AG08396 (cell line): ENCODE measurements around the gene SEPTIN7.
A peak's percentile ranks its signal among the peaks of the same experiment; 100 is the strongest.

ENCODE experiments used
- DNase-seq: peaks from one replicate; pipeline ENCODE4 v3.0.0; 2012; ENCODE audit warnings: low spot score, mixed read lengths

The SEPTIN7 gene

DNA sequence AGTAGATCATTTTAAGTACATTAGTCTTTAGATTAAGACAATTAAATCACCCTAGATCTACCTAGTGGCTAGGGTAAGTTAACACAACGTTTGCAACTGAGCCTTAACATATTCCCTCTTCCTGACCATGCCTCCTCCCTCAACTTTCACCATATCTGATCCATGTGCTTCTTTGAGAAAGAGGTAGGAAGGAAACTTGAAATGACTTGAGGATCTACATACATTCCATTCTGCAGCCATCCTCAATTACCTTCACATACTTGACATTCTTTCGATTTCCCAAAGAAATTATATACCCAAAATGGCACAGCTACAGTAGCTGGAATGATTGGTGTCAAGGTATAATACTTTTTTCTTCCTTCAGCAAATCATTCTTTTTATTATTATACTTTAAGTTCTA lies 12.9 kb upstream of the SEPTIN7 start:
- DNase-seq = no peak

DNA sequence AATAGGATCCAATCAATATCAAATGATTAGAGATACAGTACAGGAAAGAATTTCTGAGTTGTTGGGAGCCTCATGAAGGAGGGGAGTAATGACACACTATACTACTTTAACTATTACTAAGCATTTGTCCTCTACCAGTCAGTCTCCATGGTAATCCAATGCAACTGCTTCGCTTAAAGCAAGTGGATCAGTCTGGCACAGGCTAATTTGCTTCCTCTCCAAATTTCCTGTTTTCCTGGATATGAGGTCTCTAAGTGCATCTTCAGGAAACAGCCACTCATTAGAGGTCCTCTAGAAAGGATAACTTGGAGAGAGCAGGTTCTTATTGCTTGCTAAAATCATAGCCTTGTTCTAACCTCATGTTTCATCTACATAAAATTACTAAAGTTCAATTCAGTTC lies 8.4 kb upstream of the SEPTIN7 start:
- no peak for DNase-seq

DNA sequence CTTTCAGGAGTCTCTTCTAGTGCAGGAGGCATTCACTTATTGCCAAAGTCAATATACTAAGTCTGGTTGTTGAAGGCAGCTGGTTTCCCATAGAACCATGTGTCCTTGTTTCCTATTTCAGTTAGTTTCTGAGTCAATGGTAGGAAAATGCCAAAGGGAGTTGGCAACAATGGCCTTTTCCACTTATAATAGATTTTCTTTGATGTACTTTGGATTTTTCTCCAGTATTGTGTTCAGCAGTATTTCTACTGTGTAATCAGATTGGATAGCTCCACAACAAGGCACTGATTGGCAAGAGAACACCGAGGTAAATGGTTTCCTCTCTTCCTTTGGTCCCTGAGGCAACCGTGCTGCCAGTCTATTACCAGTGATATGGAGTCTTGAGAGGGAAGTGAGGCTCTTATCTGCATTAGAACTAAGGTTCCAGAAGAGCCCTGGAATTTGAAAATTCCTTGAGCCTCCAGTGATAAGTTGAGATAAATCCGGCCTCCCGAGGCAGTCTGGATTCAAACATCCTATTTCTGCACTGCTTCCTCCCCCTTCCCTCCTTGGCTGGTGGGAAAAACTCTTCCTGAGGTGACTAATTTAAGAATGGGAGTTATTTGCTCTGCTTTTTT lies 7.9 kb upstream of the SEPTIN7 start:
- DNase-seq = no peak

DNA sequence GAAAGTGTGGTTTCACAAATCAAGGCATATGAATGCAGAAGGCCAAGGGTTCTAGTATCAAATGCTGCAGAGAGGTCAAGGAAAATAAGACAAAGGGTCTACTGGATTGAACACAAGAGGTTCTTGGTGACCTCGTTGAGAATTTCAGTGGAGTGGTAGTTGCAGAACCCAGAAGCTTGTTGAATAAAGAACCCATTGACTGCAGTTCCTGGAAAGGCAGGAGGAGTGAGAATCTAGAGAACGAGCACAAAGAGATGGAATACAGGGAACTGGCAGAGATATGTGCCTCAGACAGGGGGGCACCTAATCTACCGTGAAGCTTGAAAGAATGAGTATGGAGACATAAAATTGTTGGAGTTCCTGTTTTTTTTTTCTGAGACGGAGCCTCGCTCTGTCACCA lies 3.5 kb upstream of the SEPTIN7 start:
- DNase-seq = no peak

DNA sequence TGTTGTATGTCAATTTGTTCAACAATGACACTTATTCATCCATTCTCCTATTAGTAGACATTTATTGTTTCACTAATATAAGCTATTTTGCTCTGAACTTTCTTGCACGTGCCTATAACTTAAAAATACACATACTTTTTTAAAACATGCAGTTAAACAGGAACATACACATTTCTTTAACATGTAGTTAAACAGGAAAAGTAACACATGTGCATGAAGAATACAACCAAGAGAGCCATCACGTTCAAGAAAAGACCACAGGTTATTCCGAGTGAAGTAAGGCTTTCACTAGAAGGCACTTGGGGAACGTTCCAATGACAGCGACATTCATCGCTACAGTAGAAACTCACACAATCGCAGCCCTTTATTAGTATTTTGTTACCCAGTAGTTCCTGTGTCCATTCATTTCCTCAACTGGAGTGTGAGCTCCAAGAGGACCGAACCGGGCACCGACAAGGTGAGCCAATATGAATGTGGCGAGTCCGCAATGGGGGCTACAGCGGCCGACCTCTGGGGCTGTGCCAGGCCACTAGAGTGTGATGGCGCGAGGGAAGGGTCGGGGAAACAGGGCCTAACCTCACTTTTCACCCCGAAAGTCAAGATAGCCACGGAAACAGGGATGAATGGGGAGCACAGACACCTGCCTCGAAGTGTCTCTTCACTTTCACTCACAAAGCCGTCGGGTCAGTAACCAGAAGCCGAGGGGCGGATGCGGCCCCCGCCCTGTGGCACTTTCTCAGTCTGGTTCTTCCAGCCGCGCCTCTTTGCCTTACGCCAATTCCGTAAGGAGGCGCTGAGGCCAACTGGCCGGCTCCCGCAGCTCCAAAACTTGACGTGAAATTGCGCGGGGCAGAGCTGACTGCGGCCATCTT lies 775 bp upstream of the SEPTIN7 start:
- peak; percentile 76 for DNase-seq

DNA sequence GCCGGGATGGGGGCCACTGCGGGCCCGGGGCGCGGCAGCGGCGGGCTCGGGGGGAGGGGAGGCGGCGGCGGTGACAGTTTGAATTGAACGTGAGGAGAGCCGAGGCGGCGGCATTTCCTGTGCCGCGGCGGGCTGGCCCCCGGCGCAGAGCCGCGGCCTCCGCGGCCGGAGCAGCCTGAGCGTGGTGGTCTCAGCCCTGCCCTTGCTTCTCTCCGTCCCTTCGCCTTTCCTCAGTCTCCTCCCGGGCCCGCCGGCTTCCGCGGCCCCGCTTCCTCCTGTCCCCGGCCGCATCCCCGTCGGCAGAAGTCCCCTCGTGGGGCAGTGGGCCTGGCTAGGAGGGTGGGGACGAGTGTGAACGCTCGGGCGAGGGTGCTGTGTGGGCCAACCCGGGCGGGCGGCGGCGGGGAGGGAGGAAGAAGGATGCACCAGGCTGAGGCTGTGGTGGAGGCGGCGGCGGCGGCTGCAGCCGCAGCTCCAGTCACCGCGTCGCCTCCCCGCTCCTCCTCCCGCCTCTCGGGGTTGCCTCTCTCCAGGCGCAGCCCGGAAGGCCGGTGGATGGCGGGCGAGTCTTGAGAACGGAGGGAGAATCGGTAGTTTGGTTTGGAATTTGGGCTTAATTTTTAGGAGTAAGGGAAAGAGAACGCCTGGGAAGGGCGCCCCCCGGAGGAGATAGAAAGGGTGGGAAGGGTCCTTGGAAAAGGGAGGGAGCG lies 690 bp downstream of the SEPTIN7 start:
- DNase-seq = peak; percentile 67

DNA sequence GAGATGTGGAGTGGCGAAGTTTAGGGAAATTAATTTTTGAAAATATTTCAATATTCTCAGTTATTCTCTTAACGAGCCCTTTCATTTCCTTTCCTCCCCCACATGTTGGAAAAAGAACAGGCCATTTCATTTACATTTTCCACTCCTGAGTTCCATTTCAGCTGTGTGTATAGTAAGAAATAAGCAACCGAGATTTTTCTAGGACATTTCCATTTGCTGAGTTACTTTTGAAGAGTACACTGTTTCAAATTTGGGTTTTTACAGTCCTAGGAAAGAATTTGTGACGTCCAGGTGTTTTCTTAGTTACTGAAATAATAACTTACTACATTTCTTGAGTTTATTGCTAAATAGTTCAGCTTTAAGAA lies 1.2 kb downstream of the SEPTIN7 start:
- no peak for DNase-seq

DNA sequence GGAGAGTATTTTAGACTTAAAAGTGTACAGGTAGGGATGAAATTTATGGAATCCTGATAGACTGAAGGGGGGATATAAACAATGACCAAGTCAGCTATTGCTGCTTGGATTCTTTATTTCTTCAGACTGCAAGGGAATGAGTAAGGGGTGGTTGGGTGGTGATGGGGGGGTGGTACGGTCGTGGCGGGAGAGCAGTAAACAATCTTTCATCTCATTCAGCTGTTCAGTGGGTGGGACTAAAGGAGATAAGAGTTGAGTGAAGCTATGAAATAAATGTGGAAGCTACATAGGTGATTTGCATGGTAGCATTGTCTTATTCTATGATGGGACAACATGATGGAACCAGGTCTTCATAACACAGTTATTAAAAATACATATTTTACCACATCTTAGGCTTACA lies 1.8 kb downstream of the SEPTIN7 start:
- DNase-seq = peak; percentile 8

DNA sequence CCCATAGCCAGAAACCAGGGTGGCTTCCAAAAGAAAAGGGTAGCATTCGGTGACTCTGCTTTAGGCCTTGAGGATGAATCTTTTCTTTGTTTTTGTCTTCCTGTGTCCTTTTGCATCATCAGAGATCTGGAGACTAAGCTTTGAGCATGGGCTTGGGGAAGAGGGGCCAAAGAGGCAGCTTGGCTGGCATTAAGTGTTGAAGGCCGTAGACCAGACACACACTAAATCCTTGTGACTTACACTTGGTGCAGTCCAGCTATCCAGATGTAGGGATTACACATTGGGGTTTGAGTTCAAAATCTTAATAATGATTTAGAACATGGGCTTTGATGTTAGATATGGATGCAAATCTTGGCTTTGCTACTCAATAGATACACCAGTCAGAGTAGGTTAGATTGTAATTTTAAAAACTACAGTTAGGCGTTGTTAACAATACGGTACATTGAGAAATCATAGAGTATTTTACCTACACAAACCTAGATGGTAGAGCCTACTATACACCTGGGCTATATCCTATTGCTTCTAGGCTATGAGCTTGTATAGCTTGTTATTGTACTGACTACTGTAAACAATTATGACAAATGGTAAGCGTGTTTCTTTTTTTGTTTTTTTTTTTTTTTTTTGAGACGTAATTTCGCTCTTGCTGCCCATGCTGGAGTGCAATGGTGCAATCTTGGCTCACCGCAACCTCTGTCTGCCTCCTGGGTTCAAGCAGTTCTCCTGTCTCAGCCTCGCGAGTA lies 3.5 kb downstream of the SEPTIN7 start:
- DNase-seq = no peak

DNA sequence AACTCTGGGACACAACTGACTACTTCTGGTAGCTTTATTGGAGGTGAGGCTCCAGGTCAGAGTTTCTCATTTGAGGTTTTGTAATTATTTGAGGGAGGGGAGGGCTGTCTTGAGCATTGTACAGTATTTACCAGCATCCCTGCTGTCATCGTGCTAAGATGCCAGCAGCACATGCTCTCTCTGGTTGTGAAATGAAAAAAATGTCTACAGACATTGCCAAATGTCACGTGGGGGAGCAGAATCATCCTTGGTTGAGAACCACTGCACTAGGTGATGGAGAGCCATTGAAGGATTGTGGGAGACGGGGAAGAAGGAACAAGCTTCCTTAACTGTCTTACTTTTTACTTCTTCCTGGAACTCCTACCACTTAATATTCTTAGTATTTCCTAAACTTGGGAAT lies 5.0 kb downstream of the SEPTIN7 start:
- DNase-seq = peak; percentile 7

DNA sequence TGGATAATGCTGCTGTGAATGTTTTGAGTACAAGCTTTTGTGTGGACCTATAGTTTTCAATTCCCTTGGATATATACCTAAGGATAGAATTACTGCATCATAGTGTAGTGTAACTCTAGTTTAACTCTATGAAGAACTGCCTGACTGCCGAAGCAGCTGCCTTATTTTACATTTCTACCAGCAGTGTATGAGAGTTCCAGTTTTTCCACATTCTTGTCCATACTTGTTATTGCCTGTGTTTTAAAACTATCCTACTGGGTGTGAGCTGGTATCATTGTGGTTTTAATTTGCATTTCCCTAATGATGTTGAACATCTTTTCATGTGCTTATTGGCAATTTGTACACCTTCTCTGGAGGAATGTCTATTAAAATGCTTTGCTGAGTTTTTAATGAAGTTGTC lies 15.7 kb downstream of the SEPTIN7 start:
- DNase-seq = no peak

DNA sequence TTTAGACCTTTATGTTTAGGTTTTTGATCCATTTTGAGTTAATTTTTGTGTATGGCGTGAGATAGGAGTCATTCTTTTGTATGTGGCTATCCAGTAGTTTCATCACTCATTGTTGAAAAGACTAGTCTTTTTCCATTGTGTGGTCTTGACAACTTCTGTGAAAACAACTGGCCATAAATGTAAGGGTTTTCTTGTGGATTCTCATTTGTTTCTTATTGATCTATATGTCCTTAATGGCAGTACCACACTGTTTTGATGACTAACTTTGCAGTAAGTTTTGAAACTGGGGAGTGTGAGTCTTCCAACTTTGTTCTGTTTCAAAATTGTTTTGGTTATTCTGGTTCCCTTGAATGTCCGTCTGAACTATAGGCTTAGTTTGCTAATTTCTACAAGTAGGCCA lies 16.3 kb downstream of the SEPTIN7 start:
- no peak for DNase-seq

DNA sequence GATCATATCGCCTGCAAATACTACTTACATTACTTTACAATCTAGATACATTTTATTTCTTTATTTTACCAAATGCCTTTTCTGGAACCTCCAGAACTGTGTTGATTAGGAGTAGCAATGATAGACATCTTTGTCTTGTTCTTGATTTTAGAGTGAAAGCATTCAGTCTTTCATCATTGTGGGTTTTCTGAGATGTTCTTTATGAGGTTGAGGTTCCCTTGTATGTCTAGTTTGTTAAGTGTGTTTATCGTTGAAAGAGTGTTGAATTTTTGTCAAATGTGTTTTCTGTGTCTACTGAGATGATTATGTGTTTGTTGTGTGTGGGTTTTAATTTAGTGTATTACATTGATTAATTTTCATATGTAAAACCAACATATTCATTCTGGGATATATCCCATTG lies 17.1 kb downstream of the SEPTIN7 start:
- no peak for DNase-seq

DNA sequence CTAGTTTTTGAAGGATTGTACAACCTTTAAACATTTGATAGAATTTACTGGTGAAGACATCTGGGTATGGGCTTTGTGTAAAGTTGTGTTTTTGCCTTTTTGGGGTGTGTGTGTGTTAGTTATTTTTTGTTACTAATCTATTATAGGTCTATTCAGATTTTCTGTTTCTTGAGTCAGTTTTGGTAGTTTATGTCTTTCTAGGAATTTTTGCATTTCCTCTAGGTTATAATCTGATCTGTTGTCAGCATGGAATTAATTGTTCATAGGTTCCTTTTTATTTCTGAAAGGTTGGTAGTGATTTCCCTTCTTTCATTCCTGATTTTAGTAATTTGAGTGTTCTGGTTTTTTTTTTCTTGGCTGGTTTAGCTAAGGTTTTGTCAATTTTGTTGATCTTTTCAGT lies 17.7 kb downstream of the SEPTIN7 start:
- no peak for DNase-seq

DNA sequence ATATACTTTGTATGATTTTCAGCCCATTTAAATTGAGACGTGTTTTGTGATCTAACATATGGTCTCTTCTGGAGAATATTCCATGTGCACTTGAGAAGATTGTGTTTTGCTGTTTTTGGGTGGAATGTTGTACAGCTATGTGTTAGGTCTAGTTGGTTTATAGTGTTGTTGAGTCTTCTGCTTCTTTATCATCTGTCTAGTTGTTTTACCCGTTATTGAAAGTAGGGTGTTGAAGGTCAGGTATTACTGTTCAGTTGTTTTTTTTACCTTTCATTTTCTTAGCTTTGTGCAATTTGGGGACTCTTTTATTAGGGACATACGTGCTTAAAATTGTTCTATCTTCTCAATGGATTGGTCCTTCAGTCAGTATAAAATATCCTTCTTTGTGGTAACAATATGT lies 18.5 kb downstream of the SEPTIN7 start:
- DNase-seq = no peak

DNA sequence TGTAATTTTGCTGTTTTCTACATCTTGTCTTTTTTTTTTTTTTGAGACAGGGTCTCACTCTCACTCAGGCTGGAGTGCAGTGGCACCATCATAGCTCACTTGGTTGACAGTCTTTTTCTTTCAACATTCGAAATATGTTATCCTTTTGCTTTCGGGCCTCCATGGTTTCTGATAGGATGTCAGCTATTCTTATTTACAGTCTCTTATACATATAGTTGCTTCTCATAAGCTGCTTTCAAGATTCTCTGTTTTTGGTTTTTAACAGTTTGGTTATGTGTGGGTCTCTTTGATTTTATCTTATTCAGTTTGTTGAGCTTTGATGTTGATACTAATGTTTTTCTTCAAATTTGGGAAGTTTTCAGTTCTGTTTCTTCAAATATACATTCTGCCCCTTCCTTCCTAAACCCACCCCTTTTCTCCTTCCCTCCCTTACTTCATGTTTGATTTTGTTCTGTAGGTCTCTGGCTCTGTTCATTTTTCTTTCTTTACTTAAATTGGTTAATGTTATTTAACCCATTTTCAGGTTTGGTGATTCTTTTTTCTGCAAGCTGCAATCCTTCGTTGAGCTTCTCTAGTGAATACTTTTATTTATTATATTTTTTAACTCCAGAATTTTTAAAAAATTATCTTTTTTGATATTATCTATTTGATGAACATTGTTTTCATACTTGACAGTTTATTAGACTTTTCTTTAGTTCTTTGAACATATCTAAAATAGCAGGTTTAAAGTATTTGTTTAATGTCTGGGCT lies 19.3 kb downstream of the SEPTIN7 start:
- no peak for DNase-seq

DNA sequence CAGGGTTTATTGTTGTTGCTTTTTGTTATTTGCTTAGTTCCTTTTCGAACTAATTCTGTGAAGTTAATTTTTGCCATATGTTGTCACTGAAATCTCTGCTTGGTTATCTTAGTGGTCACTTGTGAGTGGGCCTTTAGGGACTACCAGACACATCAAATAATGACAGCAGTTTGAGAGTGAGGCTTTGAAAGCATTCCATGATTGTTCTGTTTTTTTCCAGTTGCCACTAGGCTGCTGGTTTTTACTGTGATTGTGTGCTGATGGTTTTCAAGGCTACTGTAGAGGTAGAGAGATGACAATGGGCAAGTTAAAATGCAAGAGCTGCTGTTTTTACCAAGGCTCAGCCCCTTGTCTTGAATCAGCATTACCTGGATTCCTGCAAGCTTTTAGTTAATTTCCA lies 20.0 kb downstream of the SEPTIN7 start:
- DNase-seq = no peak

DNA sequence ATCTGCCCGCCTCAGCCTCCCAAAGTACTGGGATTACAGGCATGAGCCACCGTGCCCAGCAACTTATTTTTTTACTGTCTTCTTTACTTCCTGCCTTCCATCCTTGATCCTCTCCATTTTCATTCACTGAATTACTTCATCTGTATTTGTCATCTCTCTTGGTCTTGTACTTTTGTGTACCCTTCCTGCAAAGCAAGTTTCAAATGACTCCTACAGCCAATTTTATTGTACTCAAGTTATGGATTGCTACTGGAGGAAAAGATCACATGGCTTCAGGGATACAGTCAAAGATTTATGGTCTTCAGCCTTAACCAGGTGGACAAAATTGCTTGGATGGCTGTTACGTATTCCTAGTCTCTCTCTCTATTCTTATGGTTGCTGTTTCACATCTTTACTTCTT lies 22.6 kb downstream of the SEPTIN7 start:
- DNase-seq = no peak

DNA sequence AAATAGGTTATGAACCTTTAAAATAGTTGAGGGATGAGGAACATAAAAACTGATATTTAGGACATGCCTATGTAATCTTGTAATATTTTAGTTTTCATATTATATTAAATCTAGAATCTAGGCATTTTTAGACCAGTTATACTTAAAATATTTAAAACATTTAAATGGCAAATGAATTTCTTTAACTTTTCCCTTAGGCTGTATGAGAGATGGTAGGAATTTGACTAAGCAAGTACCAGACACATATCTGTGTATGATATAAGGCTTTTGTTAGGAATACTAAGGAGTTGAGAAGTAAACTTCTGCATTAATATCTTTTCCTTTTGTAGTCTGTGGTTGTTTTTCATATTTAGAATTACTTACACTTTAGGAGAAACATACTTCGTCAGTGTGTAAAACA lies 25.1 kb downstream of the SEPTIN7 start:
- DNase-seq = no peak

DNA sequence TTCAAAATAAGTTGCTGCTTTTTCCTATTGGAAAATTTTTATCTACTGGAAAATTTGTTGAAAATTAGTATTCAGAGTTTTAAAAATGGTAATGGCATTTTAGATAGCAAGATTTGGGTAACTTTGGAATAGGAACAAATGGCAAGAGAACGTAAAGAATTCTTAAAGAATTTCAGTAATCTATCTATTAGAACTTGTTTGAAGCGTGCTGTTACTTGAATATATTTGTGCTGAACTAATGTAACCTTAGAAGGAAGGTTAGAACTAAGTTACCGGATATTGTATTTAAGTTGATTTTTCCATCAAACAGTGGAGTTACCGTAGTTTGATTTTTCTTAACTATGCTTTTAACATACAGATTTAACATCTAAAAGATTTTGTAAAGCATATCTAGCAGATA lies 25.9 kb downstream of the SEPTIN7 start:
- no peak for DNase-seq

DNA sequence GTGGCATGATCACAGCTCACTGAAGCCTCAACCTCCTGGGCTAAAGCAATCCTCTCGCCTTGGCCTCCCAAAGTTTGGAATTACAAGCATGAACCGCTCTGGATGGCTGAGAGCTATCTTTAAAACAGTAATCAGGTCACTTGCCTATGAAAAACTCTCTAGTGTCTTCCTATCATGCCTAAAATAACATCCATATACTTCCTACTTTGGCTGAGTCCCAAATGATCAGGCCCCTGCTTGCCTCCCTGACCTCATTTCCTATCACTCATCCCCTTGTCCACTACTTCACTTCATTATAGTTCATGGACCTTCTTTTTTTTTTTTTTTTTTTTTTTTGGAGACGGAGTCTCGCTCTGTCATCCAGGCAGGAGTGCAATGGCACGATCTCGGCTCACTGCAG lies 28.0 kb downstream of the SEPTIN7 start:
- no peak for DNase-seq

DNA sequence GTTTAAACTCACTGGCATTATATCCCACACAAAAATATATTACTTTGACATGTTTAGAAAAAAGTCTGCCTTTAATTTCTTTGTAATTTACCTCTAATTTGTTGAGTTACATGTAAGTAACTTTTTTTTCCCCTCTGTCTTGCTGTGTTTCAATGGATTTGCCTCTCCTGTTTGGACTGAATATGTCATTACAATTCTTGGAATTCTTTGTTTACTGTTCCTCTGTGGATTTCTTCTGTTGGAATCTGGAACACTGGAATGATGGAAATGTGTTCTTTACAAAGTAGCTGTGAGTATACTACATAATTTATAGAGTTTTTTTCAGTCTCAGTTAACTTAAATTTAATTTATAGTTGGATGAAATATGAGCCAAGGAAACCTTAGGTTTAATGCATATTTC lies 30.4 kb downstream of the SEPTIN7 start:
- peak; percentile 16 for DNase-seq
